Kidney (tissue), 22 donors: ENCODE data around the gene SUOX. TPM values are rescaled to one million over a fixed set of nuclear protein-coding genes. Genes with fewer than 3 reads are reported as not detected.

Experiments used
- DNase-seq, 5 donors: peaks; one replicate each; pipeline ENCODE4 v3.0.0-alpha.2; 2013 to 2020
- FAIRE-seq: peaks from 2 replicates; lab custom pipeline; 2012; peaks lifted over from hg19 to GRCh38; lab: Jason Lieb, UNC
- H3K27ac ChIP-seq, 2 donors: one replicate each; pipeline ENCODE4 v1.7.0; 2013; ENCODE audit warnings: low read depth in 2 of 2, low read length in 2 of 2, inconsistent platforms in 1 of 2
- H3K27me3 ChIP-seq: one replicate; pipeline ENCODE4 v1.7.1; 2013; ENCODE audit warnings: low read length, inconsistent platforms; ENCODE audit not compliant: control insufficient read depth, insufficient read depth
- H3K36me3 ChIP-seq, 3 donors: one replicate each; pipeline versions ENCODE4 v1.7.0 to v1.7.1; 2013; ENCODE audit warnings: low read length in 3 of 3, control low read depth in 1 of 3, inconsistent platforms in 1 of 3; ENCODE audit not compliant: insufficient read depth in 3 of 3, control insufficient read depth in 2 of 3
- H3K4me1 ChIP-seq, 3 donors: one replicate each; pipeline versions ENCODE4 v1.7.0 to v1.7.1; 2013; ENCODE audit warnings: low read length in 3 of 3, inconsistent platforms in 1 of 3, low read depth in 1 of 3; ENCODE audit not compliant: control insufficient read depth in 2 of 3, insufficient read depth in 2 of 3
- H3K4me3 ChIP-seq, 3 donors: one replicate each; pipeline versions ENCODE4 v1.7.0 to v1.8.1; 2013; ENCODE audit warnings: low read length in 3 of 3, control low read depth in 1 of 3, inconsistent platforms in 1 of 3
- H3K9ac ChIP-seq, 3 donors: one replicate each; pipeline versions ENCODE4 v1.7.0 to v1.7.1; 2013; ENCODE audit warnings: low read length in 3 of 3, control low read depth in 1 of 3, inconsistent platforms in 1 of 3
- H3K9me3 ChIP-seq, 3 donors: one replicate each; pipeline versions ENCODE4 v1.7.0 to v1.7.1; 2013; ENCODE audit warnings: low read length in 3 of 3, control low read depth in 1 of 3, inconsistent platforms in 1 of 3; ENCODE audit not compliant: control insufficient read depth in 2 of 3, insufficient read depth in 1 of 3
- intact Hi-C: fragments of 100-400 bp; cut with DNase I; formaldehyde crosslinking; loops from one replicate; pipeline ENCODE4 v1.11.1; 2022
- long read RNA-seq, 10 donors: library from polyadenylated mRNA in 1 of 10; unstranded in 1 of 10; transcript quantifications; one replicate each; pipeline ENCODE4 v2.0.0 and lab custom pipeline, GENCODE V29; 2021 to 2026
- polyA plus RNA-seq: library from polyadenylated mRNA; stranded (reverse); fragments of 350-450 nt; fragmentation: Illumina TruSeq; extraction: RNeasy Lipid Tissue Mini Kit (QIAGEN cat#74804); gene quantifications from one replicate; pipeline ENCODE4 v1.2.3, GENCODE V29; 2014; ENCODE audit warnings: low read depth, low replicate concordance; ENCODE audit not compliant: insufficient read depth
- total RNA-seq: library from RNA; stranded (reverse); fragmentation: NEBNext Ultra II Directional; extraction: Animal tissue kit (Norgen Biotek cat#: 25700); gene quantifications from one replicate; pipeline ENCODE4 v1.2.1, GENCODE V29; 2021
- TF ChIP-seq, protein P1 (sequence below): IDR thresholded peaks from 3 replicates; pipeline ENCODE4 v1.5.1; 2012; ENCODE audit warnings: mild to moderate bottlenecking, moderate library complexity, borderline replicate concordance; ENCODE audit not compliant: insufficient read depth; ENCODE audit errors: extremely low read depth
- donor health status: control.
- donor health status: control.
- donor health status: control.
- donor health status: control.
- donor health status: control.
- donor health status: DM: yes; HTN: yes; CAD: no.
- donor health status: Normal renal cell carcinoma (clear cell type).

SUOX gene
- total RNA-seq (33.1 TPM), polyA plus RNA-seq (61.1 TPM)
- long read RNA-seq, donor 1, partial matches to known transcripts, result 0 of 5 reads
- long read RNA-seq, donor 1, other reads (novel, unspliced or antisense), result 0 of 5 reads
- long read RNA-seq, donor 2, transcript SUOX-201 (5 exons, 2,364 nt), result major isoform, 5 of 6 reads
- long read RNA-seq, donor 2, partial matches to known transcripts, result 0 of 6 reads
- long read RNA-seq, donor 2, other reads (novel, unspliced or antisense), result 0 of 6 reads
- long read RNA-seq, donor 3, partial matches to known transcripts, result 0 of 6 reads
- long read RNA-seq, donor 3, other reads (novel, unspliced or antisense), result 0 of 6 reads
- long read RNA-seq, donor 4, transcript SUOX-203 (3 exons, 2,860 nt), result major isoform, 7 of 13 reads
- long read RNA-seq, donor 4, partial matches to known transcripts, result 0 of 13 reads
- long read RNA-seq, donor 4, other reads (novel, unspliced or antisense), result 0 of 13 reads
- long read RNA-seq, donor 5, partial matches to known transcripts, result 0 of 2 reads
- long read RNA-seq, donor 5, other reads (novel, unspliced or antisense), result 0 of 2 reads
- long read RNA-seq, donor 6, partial matches to known transcripts, result 0 of 3 reads
- long read RNA-seq, donor 6, other reads (novel, unspliced or antisense), result 0 of 3 reads
- long read RNA-seq, donor 7, transcript SUOX-201 (5 exons, 2,364 nt), result major isoform, 13 of 27 reads
- long read RNA-seq, donor 7, partial matches to known transcripts, result 0 of 27 reads
- long read RNA-seq, donor 7, other reads (novel, unspliced or antisense), result 7 of 27 reads
- long read RNA-seq, donor 8, partial matches to known transcripts, result 0 of 9 reads
- long read RNA-seq, donor 8, other reads (novel, unspliced or antisense), result 0 of 9 reads
- long read RNA-seq, donor 9, partial matches to known transcripts, result 0 of 4 reads
- long read RNA-seq, donor 9, other reads (novel, unspliced or antisense), result 0 of 4 reads
- long read RNA-seq, donor 10, transcript SUOX-201 (5 exons, 2,364 nt), result major isoform, 5 of 30 reads
- long read RNA-seq, donor 10, partial matches to known transcripts, result 18 of 30 reads
- long read RNA-seq, donor 10, other reads (novel, unspliced or antisense), result 0 of 30 reads

DNA sequence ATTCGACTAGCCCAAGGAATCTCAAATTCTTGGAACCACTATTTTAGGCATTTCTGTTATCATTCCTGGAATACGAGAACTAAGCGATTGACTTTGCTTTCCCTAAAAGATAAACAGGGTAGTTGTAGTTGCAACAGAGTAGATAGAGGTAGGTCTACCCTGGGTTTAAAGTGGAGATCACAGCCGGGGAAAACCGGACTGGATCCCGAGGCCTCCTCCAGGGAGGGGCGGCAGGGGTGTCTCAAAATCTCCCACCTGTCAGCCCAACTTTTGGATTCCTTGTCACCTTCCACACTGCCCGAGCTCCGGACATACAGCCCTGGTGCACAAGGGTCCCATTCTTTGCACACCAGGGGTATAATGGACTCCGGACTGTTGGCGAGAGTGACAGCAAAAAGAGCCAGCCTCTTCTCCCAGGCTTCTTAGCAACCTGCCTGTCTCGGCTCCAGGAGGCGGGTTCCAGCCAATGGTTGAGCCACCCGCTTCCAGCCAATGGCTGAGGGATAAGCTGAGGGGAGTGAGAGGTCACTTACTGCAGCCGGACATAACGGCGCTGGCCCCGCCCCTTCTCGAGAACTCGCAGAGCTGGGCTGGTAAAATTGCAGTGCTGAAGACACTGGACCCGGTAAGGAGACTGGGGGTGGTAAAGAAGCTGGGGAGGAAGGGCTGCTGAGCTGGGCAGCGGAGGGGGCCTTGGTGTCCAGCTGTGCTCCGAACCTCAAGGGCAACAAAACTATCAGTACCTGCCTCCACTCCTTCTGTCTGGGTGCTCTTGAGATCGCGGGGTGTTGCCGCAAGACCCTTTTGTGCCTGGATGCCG lies at the start of gene SUOX:
Gene SUOX, plus strand, starts transcription at position 562 of the 820 bp plus-strand sequence. CDS start 4,946 bp downstream, outside the sequence.
- DNase-seq (peak; percentile 97 to 99 (median 98)), FAIRE-seq (peak; percentile 97)
- Histone ChIP-seq H3K27ac (peak within 1 kb of the TSS; percentile 92 to 94), H3K4me3 (peak within 1 kb of the TSS; percentile 78 to 100 (median 98)), H3K4me1 (peaks cover 0 to 10% (median 5%) of the 10 kb centered on the region in 3 donors), H3K9me3 (no peaks in the 10 kb centered on the region), H3K9ac (peak within 1 kb of the TSS; percentile 86 to 100 (median 95)), H3K27me3 (no peaks in the 10 kb centered on the region), H3K36me3 (peaks cover 4 to 23% (median 15%) of the 10 kb centered on the region in 3 donors)
- TF ChIP-seq, protein P1, sequence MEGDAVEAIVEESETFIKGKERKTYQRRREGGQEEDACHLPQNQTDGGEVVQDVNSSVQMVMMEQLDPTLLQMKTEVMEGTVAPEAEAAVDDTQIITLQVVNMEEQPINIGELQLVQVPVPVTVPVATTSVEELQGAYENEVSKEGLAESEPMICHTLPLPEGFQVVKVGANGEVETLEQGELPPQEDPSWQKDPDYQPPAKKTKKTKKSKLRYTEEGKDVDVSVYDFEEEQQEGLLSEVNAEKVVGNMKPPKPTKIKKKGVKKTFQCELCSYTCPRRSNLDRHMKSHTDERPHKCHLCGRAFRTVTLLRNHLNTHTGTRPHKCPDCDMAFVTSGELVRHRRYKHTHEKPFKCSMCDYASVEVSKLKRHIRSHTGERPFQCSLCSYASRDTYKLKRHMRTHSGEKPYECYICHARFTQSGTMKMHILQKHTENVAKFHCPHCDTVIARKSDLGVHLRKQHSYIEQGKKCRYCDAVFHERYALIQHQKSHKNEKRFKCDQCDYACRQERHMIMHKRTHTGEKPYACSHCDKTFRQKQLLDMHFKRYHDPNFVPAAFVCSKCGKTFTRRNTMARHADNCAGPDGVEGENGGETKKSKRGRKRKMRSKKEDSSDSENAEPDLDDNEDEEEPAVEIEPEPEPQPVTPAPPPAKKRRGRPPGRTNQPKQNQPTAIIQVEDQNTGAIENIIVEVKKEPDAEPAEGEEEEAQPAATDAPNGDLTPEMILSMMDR, result no peak
- intact Hi-C loops, result no loop called here

DNA sequence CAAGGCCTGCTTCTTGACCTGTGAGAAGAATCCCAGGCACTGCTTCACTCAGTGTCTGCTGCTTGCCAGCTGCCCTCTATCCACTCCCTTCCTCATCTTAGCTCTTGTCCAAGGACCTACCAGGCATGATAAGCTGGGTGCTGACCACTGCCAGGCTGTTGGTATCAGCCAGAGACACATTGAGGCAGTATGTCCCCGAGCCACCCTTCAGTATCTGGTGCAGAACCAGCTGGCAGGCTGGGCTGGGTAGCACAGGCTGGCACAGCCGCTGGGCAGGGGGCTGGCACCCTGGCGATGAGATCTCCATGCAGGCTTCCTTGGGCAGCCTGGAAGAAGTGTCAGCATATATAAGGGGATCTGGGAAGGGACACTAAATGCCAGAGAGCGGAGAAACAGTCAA lies 41.7 kb upstream of the SUOX start:
- no peak overlapping the region for H3K9ac ChIP-seq
- no peaks in the 10 kb centered on the region for H3K4me1 ChIP-seq
- FAIRE-seq (no peak), DNase-seq (no peak)
- TF ChIP-seq, protein P1, result no peak
- no peaks in the 10 kb centered on the region for H3K27me3 ChIP-seq
- no peak overlapping the region for H3K4me3 ChIP-seq
- no peaks in the 10 kb centered on the region for H3K36me3 ChIP-seq
- intact Hi-C loops, result no loop called here
- H3K27ac ChIP-seq, result no peak overlapping the region
- H3K9me3 ChIP-seq, result no peaks in the 10 kb centered on the region

GRCh38 chr12:55955800-55956508 lies 41.1 kb upstream of the SUOX start:
- intact Hi-C loops, result no loop called here
- Histone ChIP-seq H3K27me3 (no peaks in the 10 kb centered on the region), H3K27ac (no peak overlapping the region), H3K9me3 (no peaks in the 10 kb centered on the region), H3K4me3 (no peak overlapping the region), H3K4me1 (no peaks in the 10 kb centered on the region), H3K36me3 (no peaks in the 10 kb centered on the region), H3K9ac (no peak overlapping the region)
- TF ChIP-seq, protein P1, result no peak
- DNase-seq (no peak), FAIRE-seq (no peak)
